GM23338 (cell line): Measurements from ENCODE around the gene DENND11. TPM values are rescaled to one million over a fixed set of nuclear protein-coding genes. Genes with fewer than 3 reads are reported as not detected.

Source experiments
- ATAC-seq: fragments of 200-7000 bp; cut with Tn5 transposase; 3 replicates; pipeline ENCODE4 v1.9.1; 2020
- DNase-seq: peaks from one replicate; pipeline ENCODE4 v3.0.0-alpha.2; 2015; ENCODE audit warnings: low spot score
- H2AFZ ChIP-seq: fragments of 200-600 bp; sonication (generic); 2 replicates; pipeline ENCODE4 v1.8.0; 2016; ENCODE audit warnings: antibody characterized with exemption, mild to moderate bottlenecking, moderate library complexity
- H3F3A ChIP-seq: fragments of 200-600 bp; sonication (generic); replicated peaks from 2 replicates; pipeline ENCODE4 v1.8.0; 2017; ENCODE audit warnings: antibody characterized with exemption, mixed run types, low read depth
- H3K27ac ChIP-seq: fragments of 200-600 bp; sonication (generic); 2 replicates; pipeline ENCODE4 v1.6.1; 2016; ENCODE audit warnings: low read depth
- H3K27me3 ChIP-seq: fragments of 200-600 bp; sonication (generic); 2 replicates; pipeline ENCODE4 v1.8.0; 2016; ENCODE audit warnings: mild to moderate bottlenecking, mixed run types, moderate library complexity; ENCODE audit not compliant: insufficient read depth
- H3K36me3 ChIP-seq: fragments of 200-600 bp; sonication (generic); 2 replicates; pipeline ENCODE4 v1.8.0; 2016; ENCODE audit warnings: mild to moderate bottlenecking; ENCODE audit not compliant: insufficient read depth
- H3K4me1 ChIP-seq: fragments of 200-600 bp; sonication (generic); 2 replicates; pipeline ENCODE4 v1.8.0; 2016; ENCODE audit warnings: mild to moderate bottlenecking, moderate library complexity; ENCODE audit not compliant: insufficient read depth
- H3K4me2 ChIP-seq: fragments of 200-600 bp; sonication (generic); 2 replicates; pipeline ENCODE4 v1.7.1; 2017; ENCODE audit warnings: mixed run types
- H3K4me3 ChIP-seq: fragments of 200-600 bp; sonication (generic); 2 replicates; pipeline ENCODE4 v1.6.1; 2016; ENCODE audit warnings: mixed run types
- H3K79me2 ChIP-seq: fragments of 200-600 bp; sonication (generic); replicated peaks from 2 replicates; pipeline ENCODE4 v1.8.0; 2017; ENCODE audit warnings: mild to moderate bottlenecking; ENCODE audit not compliant: insufficient read depth
- H3K9me2 ChIP-seq: fragments of 200-600 bp; sonication (generic); 2 replicates; pipeline ENCODE4 v1.8.0; 2017; ENCODE audit not compliant: insufficient read depth
- H4K20me1 ChIP-seq: fragments of 200-600 bp; sonication (generic); replicated peaks from 2 replicates; pipeline ENCODE4 v1.8.0; 2017; ENCODE audit warnings: mild to moderate bottlenecking; ENCODE audit not compliant: insufficient read depth
- H3K27ac Mint-ChIP-seq: 2 replicates; pipeline ENCODE4 v1.8.0; 2020; ENCODE audit warnings: inconsistent platforms, mild to moderate bottlenecking, moderate library complexity, mixed read lengths
- H3K27me3 Mint-ChIP-seq: 3 replicates; pipeline ENCODE4 v1.8.0; 2022; ENCODE audit warnings: low read depth, mild to moderate bottlenecking, moderate library complexity, mixed read lengths, inconsistent platforms; ENCODE audit not compliant: insufficient read depth, poor library complexity
- H3K36me3 Mint-ChIP-seq: 3 replicates; pipeline ENCODE4 v1.8.0; 2021; ENCODE audit warnings: low read depth, mild to moderate bottlenecking, inconsistent platforms, moderate library complexity, mixed read lengths
- H3K4me1 Mint-ChIP-seq: 3 replicates; pipeline ENCODE4 v1.8.0; 2020; ENCODE audit warnings: mild to moderate bottlenecking, inconsistent platforms, mixed read lengths
- H3K4me3 Mint-ChIP-seq: 3 replicates; pipeline ENCODE4 v1.8.0; 2021; ENCODE audit warnings: moderate library complexity, mild to moderate bottlenecking, inconsistent platforms, mixed read lengths
- H3K9me3 Mint-ChIP-seq: 3 replicates; pipeline ENCODE4 v1.8.0; 2020; ENCODE audit warnings: moderate library complexity, mild to moderate bottlenecking, inconsistent platforms, mixed read lengths
- CTCF ChIP-seq, 2 experiments: fragments of 200-600 bp in 1 of 2; sonication (generic) in 1 of 2; conservative IDR thresholded peaks; 2 replicates each; pipeline versions ENCODE4 v1.5.1 to v1.6.1; 2016 to 2017; ENCODE audit warnings: antibody characterized with exemption in 2 of 2, low read depth in 2 of 2, mild to moderate bottlenecking in 2 of 2, moderate library complexity in 1 of 2
- ETS1 ChIP-seq: IDR thresholded peaks from 2 replicates; pipeline ENCODE4 v1.6.1; 2016; ENCODE audit warnings: antibody characterized with exemption
- EZH2phosphoT487 ChIP-seq: fragments of 200-600 bp; sonication (generic); IDR thresholded peaks from one replicate; pipeline ENCODE4 v1.8.1; 2018; ENCODE audit warnings: antibody characterized with exemption; ENCODE audit not compliant: unreplicated experiment
- JUNB ChIP-seq: IDR thresholded peaks from one replicate; pipeline ENCODE4 v1.6.1; 2016; ENCODE audit warnings: antibody characterized with exemption; ENCODE audit not compliant: unreplicated experiment
- STAT1 ChIP-seq: IDR thresholded peaks from one replicate; pipeline ENCODE4 v1.6.1; 2016; ENCODE audit warnings: antibody characterized with exemption; ENCODE audit not compliant: unreplicated experiment
- ZNF114 ChIP-seq: fragments of 250-450 bp; sonication (Bioruptor Pico); IDR thresholded peaks from 2 replicates; pipeline ENCODE4 v1.5.0; 2020; ENCODE audit warnings: mild to moderate bottlenecking, moderate library complexity
- polyA plus RNA-seq: library from polyadenylated mRNA; unstranded; fragments of >200 nt; fragmentation: Nextera tagmentation; extraction: Ambion mirVana; gene quantifications from 2 replicates; pipeline ENCODE4 v1.2.1, GENCODE V29; 2016
- total RNA-seq: library from RNA; depleted of rRNA; stranded (reverse); fragments of >200 nt; shearing (Covaris generic); gene quantifications from 2 replicates; pipeline ENCODE4 v1.2.3, GENCODE V29; 2014

DENND11 gene
- total and polyA plus RNA-seq, 2 experiments from 2014 or later: 5.1 to 29.5 TPM

DNA sequence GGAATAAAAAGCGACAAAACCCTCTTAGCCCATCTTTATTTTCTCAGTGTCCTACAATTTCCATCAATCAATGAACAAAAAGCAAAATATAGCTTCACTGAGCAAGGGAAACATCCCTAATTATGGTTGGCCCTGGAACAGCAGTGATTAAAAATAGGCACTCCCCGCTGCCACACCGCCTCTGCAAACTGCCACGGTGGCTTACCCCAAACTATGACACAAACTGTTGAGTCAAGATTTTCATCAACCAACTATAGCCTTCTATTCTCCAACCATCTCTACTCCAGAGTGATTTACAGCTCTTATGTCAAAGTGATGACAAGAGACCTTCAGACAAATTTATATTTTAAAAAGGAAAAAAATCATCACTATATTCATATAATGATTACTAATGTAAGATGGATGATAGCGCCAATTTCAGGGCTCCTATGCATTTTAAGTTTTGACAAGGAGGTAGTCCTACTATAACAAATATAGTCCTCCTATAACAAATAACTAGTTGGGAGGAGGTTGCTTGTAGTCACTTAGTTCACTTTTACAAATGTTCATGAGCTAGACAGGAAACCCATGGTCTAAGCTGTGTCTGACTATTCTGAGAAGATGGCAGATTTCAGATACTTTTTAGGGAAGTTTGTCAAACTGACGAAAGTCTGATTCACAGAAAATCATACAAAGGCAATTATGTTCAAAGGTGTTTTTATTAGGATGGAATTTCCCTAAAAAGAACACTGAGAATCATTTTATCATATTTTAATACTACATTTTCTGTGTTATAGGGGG is 26.3 kb downstream of the DENND11 start (continued):
- TF ChIP-seq CTCF (conservative IDR thresholded peaks at IDR 0.05; ENCODE audit: low read depth in 2 of 2) (no peak), ZNF114 (no peak), ETS1 (no peak), JUNB (no peak), EZH2phosphoT487 (no peak), STAT1 (no peak)

DNA sequence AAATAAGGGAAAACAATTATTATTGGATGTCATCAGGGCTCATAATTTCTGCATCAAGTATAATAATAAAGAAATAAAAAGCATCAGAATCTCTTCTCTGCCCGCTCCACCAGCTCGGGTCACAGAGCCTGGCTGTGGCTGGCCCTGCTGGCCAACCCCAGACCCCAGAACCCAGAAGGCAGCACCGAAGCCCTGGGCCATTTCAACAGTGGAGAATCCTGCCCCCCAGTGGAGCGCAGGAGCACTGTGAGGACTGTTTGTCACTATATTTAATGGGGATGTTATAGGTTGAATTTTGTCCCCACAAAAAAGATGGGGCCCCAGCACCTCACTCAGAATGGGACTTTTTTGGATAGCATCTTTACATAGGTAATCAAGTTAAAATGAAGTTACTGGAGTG is 27.3 kb downstream of the DENND11 start:
- Mint-ChIP-seq H3K27ac (peak overlapping the region; percentile 74), H3K4me1 (peaks cover 9% of the 10 kb centered on the region; the same call in 2 of the 3 replicates), H3K9me3 (peaks cover 8% of the 10 kb centered on the region; the same call in 1 of the 3 replicates), H3K4me3 (no peak overlapping the region), H3K27me3 (peaks cover 8% of the 10 kb centered on the region), H3K36me3 (peaks cover 35% of the 10 kb centered on the region)
- peaks cover 3% of the 10 kb centered on the region; the same call in 1 of the 2 replicates for H3K36me3 ChIP-seq
- H2AFZ ChIP-seq: no peak overlapping the region
- no peak overlapping the region for H3K27ac ChIP-seq
- no peaks in the 10 kb centered on the region for H3K27me3 ChIP-seq
- H3F3A ChIP-seq: no peaks in the 10 kb centered on the region
- TF ChIP-seq CTCF (conservative IDR thresholded peaks at IDR 0.05; ENCODE audit: low read depth in 2 of 2): peak; percentile 89 to 94
- no peak for TF ChIP-seq ETS1
- no peaks in the 10 kb centered on the region for H3K79me2 ChIP-seq
- no peak overlapping the region for H3K4me2 ChIP-seq
- H3K4me3 ChIP-seq: no peak overlapping the region
- ATAC-seq: peak; percentile 100
- H4K20me1 ChIP-seq: 0 out of 2 replicates have a peak, but pooled peaks cover 3% of the 10 kb centered on the region
- no peaks in the 10 kb centered on the region for H3K4me1 ChIP-seq
- H3K9me2 ChIP-seq: no peaks in the 10 kb centered on the region
- peak; percentile 84 for DNase-seq
